ENCODE data around the gene USP49. TPM values are rescaled to one million over a fixed set of nuclear protein-coding genes. Genes with fewer than 3 reads are reported as not detected.
A peak's percentile ranks its signal among the peaks of the same experiment; 100 is the strongest.

Gene USP49
- total RNA-seq, 1 experiment from 2014 or later, result 0.60 TPM

DNA sequence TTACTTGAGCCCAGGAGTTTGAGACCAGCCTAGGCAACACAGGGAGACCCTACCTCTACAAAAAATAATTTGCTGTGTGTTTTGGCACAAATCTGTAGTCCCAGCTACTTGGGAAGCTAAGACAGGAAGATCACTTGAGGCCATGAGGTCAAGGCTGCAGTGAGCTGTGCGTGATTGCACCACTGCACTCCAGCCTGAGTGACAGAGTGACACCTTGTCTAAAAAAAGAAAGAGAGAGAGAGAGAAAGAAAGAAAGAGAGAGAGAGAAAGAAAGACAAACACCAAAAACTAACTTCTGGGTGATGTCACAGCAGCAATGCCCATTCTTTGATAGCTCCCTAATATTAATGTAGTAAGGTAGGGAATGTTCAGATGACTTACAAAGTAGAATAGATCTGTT lies 20.4 kb downstream of the USP49 start:
- no peak for DNase-seq (ENCODE audit: low read depth)

GRCh38 chr6:41872147-41872546 lies 23.0 kb downstream of the USP49 start:
- DNase-seq (ENCODE audit: low read depth), result no peak

DNA sequence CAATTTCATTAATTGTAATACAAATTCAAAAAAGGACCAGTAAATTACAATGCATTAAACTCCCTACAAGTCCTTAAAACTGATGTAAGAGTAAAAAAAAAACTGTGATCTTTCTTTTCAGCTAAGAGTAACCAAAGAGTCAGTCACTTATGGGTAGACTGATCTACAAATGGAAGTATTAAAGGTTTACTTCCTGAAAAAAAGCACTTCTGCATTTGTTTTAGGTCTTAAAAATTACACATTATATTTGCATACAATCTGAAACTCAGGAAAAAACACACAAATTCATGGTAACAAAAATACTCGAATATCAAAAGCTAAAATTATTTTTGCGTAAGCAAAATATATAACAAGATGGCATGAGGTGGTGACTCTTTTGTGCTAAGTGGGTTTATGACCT lies 23.5 kb downstream of the USP49 start:
- no peak for DNase-seq (ENCODE audit: low read depth)

GRCh38 chr6:41859356-41859755 lies 35.8 kb downstream of the USP49 start:
- DNase-seq (ENCODE audit: low read depth), result no peak

DNA sequence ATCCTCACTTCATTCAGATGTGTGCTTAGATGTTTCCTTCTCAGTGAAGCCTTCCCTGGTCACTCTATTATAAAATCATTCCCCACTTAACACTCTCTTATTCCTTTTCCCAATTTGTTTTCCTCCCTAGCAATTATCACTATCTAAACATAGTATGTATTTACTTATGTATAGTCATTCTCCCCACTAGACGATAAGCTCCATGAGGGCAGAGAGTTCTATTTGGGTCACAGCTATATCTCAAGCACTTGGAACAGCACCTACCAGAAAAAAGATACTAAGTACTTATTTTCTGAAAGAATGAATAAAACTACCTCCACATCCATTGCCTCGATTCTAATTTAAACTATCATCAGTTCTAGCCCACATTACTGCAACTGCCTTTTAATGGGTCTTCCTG lies 36.5 kb downstream of the USP49 start:
- DNase-seq (ENCODE audit: low read depth), result no peak

GRCh38 chr6:41850861-41851260 lies 44.3 kb downstream of the USP49 start:
- DNase-seq (ENCODE audit: low read depth), result no peak

DNA sequence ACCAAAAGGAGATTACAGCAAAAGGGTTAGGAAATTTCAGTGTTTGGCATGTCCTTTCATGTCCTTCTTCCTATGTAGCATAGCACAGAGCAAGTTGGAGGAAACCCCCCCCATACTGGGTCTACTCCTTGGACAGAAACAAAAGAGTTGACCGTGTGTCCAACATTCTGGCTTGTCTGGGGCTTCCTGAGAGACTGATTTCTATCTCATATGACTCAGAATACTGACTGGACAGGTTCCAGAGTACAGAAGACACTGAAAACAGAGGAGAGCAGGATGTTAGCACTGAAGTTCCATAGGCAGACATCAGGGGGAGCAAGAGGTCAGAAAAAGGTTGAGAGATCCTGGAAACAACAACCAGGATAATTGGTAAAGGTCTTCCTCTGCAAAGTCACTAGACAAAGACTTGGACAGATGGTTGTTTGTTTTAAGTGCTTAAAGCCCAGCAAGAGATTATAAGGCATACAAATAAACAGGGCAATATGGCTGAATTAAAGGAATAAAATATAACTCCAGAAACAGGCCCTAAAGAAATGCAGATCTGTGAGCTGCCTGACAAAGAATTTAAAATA lies 48.4 kb downstream of the USP49 start:
- peak; percentile 96 for DNase-seq (ENCODE audit: low read depth)

GRCh38 chr6:41843178-41843577 lies 52.0 kb downstream of the USP49 start:
- DNase-seq (ENCODE audit: low read depth), result no peak

- no peak for DNase-seq (ENCODE audit: low read depth)
Measured at GRCh38 chr6:41840326-41840725, 54.8 kb downstream of the USP49 start.

DNA sequence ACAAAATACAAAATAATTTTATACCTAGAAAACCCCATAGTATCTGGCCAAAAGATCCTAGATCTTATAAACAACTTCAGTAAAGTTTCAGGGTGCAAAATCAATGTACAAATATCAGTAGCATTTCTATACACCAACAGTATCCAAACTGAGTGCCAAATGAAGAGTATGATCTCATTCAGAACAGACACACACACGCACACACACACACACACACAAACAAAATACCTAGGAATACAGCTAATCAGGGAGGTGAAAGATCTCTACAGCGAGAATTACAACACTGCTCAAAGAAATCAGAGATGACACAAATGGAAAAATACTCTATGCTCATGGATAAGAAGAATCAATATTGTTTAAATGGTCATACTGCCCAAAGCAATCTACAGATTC lies 58.5 kb downstream of the USP49 start:
- peak; percentile 18 for DNase-seq (ENCODE audit: low read depth)

DNA sequence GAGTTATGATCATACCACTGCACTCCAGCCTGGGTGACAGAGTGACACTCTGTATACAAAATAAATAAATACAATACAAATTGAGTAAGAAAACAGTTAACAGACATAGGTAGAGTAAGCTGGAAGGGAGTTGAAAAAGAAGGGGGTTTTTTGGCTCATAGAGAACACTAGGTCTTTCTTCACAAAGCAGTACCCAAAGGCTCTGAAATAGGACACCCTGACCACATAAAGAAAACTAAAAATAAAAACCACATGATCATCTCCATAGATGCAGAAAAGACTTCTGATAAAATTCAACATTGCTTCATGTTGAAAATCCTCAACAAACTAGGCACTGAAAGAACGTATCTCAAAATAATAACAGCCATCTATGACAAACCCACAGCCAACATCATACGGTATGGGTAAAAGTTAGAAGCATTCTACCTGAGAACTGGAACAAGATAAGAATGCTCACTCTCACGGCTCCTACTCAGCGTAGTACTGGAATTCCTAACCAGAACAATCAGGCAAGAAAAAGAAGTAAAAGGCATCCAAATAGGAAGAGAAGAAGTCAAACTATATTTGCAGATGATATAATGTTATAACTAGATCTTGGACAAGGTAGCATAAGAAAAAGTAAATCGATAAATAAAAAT lies 59.0 kb downstream of the USP49 start:
- DNase-seq (ENCODE audit: low read depth), result peak; percentile 19

DNA sequence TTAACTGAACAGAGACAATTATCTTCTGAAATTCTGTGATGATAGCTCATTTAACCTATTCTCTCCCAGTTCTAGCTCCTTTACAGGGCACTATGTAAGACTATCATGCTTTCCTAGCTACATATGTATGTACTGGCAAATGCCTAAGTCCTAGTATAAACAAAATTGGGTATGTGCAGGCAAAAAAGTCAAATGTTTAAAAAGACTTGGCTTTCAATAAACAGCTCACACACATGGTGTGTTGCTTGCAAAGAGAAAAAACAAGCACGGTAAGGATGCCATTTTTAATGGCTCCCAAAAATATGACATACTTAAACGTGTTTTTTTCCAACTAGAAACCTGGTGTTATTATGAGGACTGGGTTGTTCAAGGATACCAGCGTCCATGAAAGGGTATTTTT lies 62.9 kb downstream of the USP49 start:
- no peak for DNase-seq (ENCODE audit: low read depth)

DNA sequence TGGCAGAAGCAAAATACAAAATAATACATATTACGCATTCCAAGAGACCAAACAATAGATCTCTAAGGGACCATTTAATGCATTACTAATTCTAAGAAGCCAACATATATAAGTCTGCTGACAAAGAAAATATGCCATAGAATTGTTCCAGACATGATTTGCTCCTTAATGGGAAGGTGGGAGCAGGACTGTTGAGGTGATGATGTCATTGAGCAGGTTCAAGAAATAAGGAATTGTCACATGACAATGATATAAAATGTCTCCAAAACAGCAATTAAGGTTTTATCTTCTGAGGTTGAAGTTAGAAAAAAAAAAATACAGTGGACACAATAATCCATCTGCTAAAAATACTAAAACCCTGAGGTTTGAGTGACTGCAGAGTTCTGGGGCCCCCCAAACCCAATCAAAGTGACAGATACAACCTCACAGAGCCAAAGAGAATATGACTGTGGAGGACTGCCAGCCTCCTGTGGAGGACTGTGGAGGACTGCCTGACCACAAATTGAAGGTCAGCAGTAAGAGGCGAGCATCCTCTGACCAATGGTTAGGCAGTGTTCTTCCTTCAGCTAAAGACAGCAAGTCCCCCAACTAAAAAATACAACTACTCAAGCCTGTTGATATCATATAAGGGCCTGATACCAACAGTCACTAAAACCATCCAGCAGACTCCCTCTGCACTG lies 68.7 kb downstream of the USP49 start:
- DNase-seq (ENCODE audit: low read depth), result no peak

- no peak for DNase-seq (ENCODE audit: low read depth)
Measured at GRCh38 chr6:41824571-41825569, 70.3 kb downstream of the USP49 start.

DNA sequence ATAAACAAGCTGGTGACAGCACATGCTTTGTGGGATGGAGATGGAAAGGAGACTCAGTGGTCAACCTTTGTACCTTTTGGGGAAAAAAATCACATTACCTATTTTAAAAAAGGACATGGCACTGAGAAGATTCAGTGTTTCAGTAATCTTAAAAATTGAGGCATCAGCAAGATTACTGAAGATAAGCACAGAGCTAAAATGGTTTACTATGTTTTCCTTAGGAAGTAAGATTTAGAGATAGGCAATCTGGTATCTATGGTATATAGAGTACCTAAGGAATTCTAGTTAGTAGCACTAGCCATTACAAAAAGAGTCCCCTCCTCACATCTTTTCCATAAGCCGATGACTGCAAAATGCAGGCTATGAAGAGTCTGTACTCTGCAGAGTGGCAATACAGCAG lies 72.0 kb downstream of the USP49 start:
- no peak for DNase-seq (ENCODE audit: low read depth)

DNA sequence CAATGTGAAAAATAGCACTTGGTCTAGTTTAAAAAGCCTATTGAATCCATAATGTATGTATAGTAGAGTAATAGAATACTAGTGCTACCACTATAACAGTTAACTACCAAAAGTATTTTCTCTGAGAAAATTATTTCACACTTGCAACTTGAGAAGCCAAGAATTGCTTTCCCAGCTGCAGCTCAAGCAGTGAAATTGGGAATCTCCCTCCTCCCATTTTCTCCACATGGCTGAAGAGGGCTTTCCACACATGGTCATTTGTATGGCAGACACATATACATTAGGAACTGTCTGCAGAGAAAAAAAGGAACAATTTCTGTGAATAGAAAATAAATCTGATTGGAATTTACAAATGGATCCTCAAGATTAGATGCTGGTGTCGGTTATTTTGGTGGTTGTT lies 73.2 kb downstream of the USP49 start:
- DNase-seq (ENCODE audit: low read depth), result no peak

GRCh38 chr6:41821266-41821665 lies 73.9 kb downstream of the USP49 start:
- DNase-seq (ENCODE audit: low read depth), result no peak

DNA sequence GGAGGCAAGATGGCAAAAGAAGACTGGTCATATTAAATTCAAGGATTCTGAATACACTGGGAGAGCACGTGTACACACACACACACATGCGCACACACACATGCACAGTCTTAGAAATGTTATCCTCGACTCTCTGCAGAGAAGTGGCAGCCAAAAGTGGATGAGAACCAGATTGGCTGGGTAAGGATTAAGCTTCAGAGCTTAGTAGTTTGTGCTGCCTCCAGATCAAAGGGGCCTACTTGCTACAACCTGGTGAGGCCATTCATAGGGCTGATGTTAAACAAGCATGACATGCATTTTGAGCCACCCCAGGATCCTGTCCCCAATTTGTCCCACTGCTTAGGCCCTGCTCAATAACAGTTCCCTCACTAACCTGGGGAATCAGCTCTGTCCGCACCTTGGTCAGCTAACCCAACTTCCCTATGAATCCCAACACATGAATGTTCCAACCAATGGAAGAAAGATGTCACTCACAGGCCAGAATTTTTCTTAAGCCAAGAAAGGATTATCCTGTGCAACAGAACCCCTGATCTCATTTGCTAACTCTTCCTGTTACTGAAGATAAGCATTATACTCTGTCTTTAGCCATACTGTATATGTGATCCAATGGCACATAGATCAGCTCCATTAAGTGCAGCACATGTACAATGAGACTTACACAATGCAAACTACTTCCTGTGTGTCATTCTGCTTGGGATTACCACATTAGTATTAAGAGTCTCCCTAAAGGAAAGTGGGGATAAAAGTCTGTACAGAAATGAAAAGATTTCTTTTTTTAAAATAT lies 76.7 kb downstream of the USP49 start:
- no peak for DNase-seq (ENCODE audit: low read depth)

- DNase-seq (ENCODE audit: low read depth), result no peak
Measured at GRCh38 chr6:41815587-41815986, 79.6 kb downstream of the USP49 start.

GRCh38 chr6:41814629-41815028 lies 80.5 kb downstream of the USP49 start:
- no peak for DNase-seq (ENCODE audit: low read depth)

DNA sequence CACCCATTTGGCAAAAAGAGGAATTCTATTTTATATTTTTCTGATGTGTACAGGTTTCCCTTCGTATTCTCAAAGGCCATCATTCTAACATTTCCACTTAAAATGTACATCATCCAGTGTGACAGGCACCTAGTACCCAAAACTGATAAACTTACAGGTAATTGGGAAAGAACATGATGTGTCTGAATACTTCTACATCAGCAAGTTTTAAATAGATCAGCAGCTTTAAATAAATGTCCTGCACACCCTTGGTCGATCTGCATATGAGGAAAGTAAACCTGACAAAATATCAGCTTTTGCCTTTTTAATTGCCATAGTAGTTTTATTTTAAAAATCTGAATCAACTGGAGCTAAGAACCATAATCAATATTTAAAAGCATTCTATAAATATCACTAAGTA lies 81.2 kb downstream of the USP49 start:
- DNase-seq (ENCODE audit: low read depth), result no peak
